ENCODE results near the gene PTGFRN.

The PTGFRN gene

DNA sequence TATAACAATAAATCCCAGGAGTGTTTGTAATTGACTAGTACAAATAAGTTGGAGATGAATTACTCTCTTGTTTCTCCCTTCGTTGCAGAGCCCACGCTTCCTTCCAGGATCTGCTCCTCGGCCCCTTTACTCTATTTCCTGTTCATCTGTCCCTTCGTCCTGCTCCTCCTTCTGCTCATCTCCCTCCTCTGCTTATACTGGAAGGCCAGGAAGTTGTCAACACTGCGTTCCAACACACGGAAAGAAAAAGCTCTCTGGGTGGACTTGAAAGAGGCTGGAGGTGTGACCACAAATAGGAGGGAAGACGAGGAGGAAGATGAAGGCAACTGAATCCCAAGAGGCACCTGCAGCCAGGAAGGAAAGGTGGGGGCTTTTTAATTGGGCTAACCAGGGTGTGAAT, 124.1 kb downstream of the PTGFRN start:
- no peak for DNase-seq (ENCODE audit: low spot score)

DNA sequence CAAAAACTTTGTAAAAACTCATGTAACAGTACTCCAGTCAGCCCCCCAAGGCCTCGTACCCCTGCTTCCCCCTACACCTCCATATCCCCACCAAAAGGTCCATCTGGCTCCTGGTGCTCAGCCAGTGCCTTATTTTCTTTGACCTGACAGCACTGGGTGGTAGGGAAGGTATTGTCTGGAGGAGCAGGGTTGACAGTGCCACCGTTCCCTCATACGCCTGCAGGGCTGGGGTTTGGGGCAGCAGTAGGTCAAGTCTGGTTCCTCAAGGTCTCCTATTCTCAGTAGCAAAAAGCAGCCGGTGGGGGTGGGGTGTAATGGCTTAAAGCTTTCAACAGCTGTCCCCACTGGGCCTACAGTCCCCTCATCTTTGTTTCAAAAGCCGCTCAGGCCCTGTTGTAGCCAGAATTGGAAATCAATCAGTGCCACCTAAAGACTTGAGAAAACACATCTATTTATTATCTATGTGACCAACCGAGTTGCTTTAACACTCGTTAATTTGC, 125.1 kb downstream of the PTGFRN start:
- DNase-seq (ENCODE audit: low spot score), result no peak

DNA sequence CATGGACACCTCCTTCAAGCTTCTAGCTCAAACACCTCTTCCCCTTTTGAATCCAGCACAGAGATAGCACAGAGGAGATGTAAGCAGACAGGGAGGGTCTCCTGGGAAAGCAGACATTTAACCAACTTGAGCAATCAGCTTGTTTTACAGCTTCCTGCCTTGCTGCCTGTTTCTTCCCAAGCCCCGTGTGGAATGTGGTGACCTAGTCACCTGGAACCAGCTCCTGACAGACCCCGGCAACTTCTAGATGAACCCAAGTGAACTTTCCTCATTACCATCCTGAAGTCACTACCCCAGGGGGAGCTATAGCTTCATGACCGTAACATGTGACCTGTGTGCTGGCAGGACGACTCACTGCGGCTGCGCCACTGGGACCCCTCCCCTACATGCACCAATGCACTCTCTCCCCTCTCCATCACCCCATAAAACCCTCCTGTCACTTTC, 126.3 kb downstream of the PTGFRN start:
- no peak for DNase-seq (ENCODE audit: low spot score)

DNA sequence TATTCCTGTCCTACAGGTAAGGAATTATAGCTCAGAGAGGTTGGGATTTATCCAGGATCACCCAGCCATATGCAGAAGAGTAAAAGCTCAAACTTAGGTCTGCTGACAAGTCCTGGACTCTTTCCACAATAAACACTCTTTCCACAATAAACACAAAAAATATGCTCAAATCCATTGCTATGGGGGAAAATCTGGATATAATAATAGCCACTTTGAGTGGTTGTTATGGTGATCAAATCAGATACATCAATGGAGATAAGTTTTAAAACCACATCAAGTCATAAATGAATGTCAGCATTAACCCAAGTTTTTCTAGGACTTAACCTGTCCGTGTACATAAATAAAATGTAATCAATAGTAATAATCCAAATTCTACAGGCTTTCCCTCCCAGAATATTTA, 128.1 kb downstream of the PTGFRN start:
- no peak for DNase-seq (ENCODE audit: low spot score)

DNA sequence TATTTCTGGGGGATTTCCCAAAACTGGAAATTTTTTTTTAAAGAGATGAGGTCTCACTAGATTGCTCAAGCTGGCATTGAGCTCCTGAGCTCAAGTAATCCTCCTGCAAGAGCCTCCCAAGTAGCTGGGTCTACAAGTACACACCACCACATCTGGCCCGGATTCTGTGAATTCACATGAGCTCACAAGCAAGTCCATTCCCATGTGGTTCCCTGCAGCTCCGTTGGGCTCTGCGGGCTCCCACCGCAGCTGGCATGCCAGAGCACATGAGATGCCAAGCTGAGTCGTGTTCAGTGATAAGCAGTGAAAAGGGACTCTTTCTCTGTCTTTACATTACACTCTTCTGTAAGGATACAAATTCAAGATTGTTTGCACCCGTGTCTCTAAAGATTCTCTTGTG, 128.5 kb downstream of the PTGFRN start:
- no peak for DNase-seq (ENCODE audit: low spot score)
